ENCODE results near the gene COPZ1. TPM values are rescaled to one million over a fixed set of nuclear protein-coding genes. Genes with fewer than 3 reads are reported as not detected.
A peak's percentile ranks its signal among the peaks of the same experiment; 100 is the strongest.

COPZ1 gene
- total and polyA plus RNA-seq, 9 of the 15 experiments (the other 6 are each of a cell fraction or from before 2014, with no cell fraction given), result 137 to 487 (median 233) TPM

GRCh38 chr12:54355104-54355815 lies 30.3 kb downstream of the COPZ1 start:
- H3K4me1 ChIP-seq (replicated peaks in 1 of 2; ENCODE audit: control insufficient read depth in 2 of 2, insufficient read depth in 2 of 2, low read length in 2 of 2), result peaks cover 55 to 64% of the 10 kb centered on the region in 2 experiments
- POLR2A ChIA-PET, result interaction anchor here (1.1 to 5.8 kb wide), 4 partner anchors 17 to 75 kb away, joined by 3 to 57 read pairs (median 19); partner anchors contain the start of genes HNRNPA1 and NFE2
- no peak overlapping the region for H2AFZ ChIP-seq (ENCODE audit: low read depth, low read length)
- H4K20me1 ChIP-seq (replicated peaks; ENCODE audit: control insufficient read depth, insufficient read depth, low read length), result no peaks in the 10 kb centered on the region
- no peak for DNase-seq (ENCODE audit: extremely low read depth in 1 of 4, low spot score in 3 of 4)
- CTCF ChIA-PET (ENCODE audit: low intra/inter-chr PET ratio), result no interaction called here
- in situ Hi-C loops (cut with MboI) (no loop called here), intact Hi-C loops (cut with micrococcal nuclease) (no loop called here)
- H3K9me3 ChIP-seq (replicated peaks; ENCODE audit: control insufficient read depth, insufficient read depth, low read depth, low read length), result no peaks in the 10 kb centered on the region
- H3K9ac ChIP-seq (ENCODE audit: insufficient read depth in 1 of 2, low read depth in 2 of 2, low read length in 2 of 2), result peak overlapping the region; percentile 30 to 40; a peak in 1 of 4 replicates
- FAIRE-seq, result no peak
- H3K4me3 ChIP-seq, result no peak overlapping the region
- 80% methylated on average over 4 of the region's 6 CpGs for WGBS (ENCODE audit: insufficient coverage, low coverage, missing lambda C conversion rate)
- no peak overlapping the region; the same call in 2 of the 3 replicates for H3K27ac ChIP-seq (ENCODE audit: extremely low read depth, low read depth, low read length)
- ATAC-seq, result no peak
- TF ChIP-seq NFE2 (IDR thresholded peaks at IDR 0.05; ENCODE audit: low read depth) (no peak), E2F8 (IDR thresholded peaks at IDR 0.05; ENCODE audit: low read depth, partially characterized antibody) (no peak), XRCC4 (IDR thresholded peaks at IDR 0.05; ENCODE audit: extremely low read depth, insufficient read depth, insufficient read length) (no peak), TARDBP (IDR thresholded peaks at IDR 0.05) (no peak), PCBP2 (IDR thresholded peaks at IDR 0.05; ENCODE audit: low read depth, low read length, poor library complexity, severe bottlenecking) (no peak), ZNF311 (CRISPR knock-in tag; IDR thresholded peaks at IDR 0.05) (no peak), MGA (IDR thresholded peaks at IDR 0.05) (no peak)
- no peak overlapping the region for H3K4me2 ChIP-seq (ENCODE audit: insufficient read depth, low read length)
- H3K36me3 ChIP-seq (ENCODE audit: control insufficient read depth, insufficient read depth, low read length), result peaks cover 22% of the 10 kb centered on the region; the same call in 2 of the 3 replicates
- H3K79me2 ChIP-seq (ENCODE audit: control insufficient read depth, insufficient read depth, low read length), result peaks cover 20% of the 10 kb centered on the region; the same call in 2 of the 3 replicates
- no TSS peak for BruUV-seq (replicated peaks)
- H3K9me1 ChIP-seq (ENCODE audit: control insufficient read depth, insufficient read depth, low read length), result no peaks in the 10 kb centered on the region
- H3K27me3 ChIP-seq (ENCODE audit: control insufficient read depth in 2 of 2, insufficient read depth in 2 of 2, low read length in 2 of 2), result no peaks in the 10 kb centered on the region
